ENCODE data around the gene CSNK1D.

DNA sequence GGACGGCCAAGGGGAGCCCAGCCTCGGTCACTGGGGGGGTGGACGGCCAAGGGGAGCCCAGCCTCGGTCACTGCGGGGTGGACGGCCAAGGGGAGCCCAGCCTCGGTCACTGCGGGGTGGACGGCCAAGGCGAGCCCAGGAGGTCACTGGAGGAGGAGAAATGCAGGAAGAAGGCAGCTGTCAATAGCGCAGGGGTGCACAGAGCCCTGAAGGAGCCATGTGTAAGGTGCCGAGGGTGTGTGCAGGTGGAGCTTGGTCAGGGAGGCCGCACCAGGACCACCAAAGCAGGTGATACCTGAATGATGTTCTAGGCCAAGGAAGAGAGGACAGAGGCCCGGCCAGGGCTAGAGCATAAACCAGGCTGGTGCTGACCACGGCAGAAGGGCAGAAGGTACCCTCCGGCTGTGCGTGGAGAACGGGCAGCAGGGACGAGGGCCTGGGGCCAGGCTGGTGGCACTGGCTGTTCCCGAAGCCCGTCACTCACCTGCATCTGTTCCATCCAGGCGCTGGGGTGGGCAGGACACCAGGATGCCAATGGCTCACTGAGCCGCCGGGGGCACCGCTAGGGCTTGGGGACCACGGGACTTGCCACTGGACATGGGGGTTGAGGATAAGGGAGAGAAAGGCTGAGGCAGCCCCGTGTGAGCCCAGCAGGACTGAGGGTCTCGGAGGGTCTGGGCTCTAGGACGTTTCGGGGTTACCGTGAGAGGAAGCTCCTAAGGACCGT lies 55.0 kb downstream of the CSNK1D start:
- no peak for TF ChIP-seq CTCF (IDR thresholded peaks at IDR 0.05)
- no peak for TF ChIP-seq POLR2A (IDR thresholded peaks at IDR 0.05)
